ENCODE data around the gene RHOT2.
A peak's percentile ranks its signal among the peaks of the same experiment; 100 is the strongest.

The RHOT2 gene

DNA sequence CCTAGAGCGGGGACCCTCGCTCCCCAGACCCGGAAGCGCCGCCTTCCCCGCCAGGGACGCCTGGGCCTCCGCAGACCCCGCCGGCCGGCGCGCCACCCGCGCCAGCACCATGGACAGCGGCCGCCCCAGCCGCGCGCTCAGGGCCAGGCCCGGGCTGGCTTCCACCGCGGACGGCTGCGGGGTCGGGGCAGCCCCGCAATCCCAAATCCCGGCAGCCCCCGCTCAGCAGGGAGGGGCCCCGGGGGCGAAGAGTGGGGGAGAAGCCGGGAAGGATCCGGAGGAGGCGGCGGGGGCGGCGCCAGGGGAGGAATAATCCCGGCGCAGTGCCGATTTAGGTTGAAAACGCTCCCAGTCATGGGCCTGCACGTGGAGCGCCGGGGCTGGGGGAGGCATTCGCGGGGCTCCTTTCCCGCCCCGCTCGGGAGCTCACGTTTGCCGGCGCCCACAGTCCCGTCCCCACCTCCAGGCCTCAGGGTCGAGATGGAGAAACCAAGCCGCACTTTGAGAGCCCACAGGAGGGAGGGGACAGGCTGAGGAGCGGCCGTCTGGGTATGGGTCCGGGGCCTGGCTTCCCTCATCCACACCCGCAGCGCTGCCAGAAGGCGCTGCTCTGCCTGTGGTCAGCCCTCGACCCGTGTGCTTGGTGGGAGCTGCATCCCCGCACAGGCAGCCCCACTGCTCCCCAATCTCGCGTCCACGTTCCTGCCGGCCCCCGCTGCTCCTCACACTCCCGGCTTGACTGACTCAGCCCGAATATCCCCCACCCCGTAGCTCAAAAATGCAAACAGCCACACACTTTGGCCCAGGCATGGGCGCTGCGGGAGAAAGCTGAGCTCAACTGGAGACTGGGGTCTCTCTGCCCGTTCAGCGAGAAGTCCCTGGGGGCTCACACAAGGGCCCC is 33.0 kb downstream of the RHOT2 start:
- no peak for DNase-seq (ENCODE audit: low spot score)

DNA sequence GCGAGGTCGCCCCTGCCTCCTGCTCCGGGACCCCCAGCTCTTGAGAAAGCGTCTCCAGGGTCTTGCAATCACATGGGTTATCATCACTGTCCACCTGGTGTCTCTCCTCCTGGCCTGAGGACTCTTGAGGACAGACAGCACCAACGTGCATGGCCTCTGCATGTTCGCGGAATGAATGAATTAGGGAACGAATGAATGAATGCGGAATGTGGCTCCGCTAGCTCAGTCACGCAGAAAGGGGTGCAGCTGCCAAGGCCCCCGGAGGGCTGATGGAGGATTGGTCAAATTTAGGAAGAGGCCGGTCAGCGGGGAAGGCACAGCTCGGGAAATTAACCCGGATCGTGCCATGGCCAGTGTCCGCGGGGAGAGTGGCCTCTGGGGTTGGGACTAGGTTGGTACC is 34.4 kb downstream of the RHOT2 start:
- DNase-seq (ENCODE audit: low spot score) = no peak

DNA sequence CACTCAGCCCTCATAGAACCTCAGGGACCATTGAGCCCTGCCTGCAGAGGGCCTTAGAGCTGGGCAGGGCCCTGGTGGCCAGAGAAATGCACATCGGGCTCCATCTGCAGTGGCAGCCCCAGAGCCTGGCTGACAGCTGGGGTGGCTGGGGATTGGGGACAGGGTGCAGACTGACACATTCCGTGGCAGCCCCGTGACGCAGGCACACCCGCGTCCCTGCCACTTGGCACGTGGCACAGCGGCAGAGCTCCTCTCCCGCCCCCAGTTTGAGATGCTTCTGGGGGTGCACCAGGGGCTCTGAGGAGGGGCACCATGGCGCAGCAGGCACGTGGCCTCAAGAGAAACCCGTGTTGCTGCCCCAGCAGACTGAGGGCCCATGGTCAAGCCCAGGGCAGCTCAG is 35.5 kb downstream of the RHOT2 start:
- DNase-seq (ENCODE audit: low spot score) = no peak

DNA sequence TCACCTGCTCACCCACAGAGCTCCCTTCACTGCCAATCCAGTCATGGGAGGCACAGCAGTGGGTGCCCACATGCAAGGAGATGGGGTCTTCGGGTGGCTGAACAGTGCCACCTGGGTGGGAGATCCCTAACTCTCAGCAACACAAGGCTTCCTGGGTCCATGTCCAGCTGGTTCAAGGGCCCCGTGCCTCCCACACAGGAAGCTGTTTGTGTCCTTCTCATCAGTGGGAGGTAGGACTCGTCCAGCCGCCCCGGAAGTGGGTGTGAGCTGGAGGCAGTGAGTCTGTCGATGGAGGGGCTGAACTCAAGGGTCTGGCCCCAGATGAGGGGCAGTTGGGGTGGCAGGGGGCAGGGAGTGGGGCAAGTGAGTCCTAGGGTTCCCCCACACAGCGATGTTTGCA is 36.1 kb downstream of the RHOT2 start:
- DNase-seq (ENCODE audit: low spot score) = no peak

DNA sequence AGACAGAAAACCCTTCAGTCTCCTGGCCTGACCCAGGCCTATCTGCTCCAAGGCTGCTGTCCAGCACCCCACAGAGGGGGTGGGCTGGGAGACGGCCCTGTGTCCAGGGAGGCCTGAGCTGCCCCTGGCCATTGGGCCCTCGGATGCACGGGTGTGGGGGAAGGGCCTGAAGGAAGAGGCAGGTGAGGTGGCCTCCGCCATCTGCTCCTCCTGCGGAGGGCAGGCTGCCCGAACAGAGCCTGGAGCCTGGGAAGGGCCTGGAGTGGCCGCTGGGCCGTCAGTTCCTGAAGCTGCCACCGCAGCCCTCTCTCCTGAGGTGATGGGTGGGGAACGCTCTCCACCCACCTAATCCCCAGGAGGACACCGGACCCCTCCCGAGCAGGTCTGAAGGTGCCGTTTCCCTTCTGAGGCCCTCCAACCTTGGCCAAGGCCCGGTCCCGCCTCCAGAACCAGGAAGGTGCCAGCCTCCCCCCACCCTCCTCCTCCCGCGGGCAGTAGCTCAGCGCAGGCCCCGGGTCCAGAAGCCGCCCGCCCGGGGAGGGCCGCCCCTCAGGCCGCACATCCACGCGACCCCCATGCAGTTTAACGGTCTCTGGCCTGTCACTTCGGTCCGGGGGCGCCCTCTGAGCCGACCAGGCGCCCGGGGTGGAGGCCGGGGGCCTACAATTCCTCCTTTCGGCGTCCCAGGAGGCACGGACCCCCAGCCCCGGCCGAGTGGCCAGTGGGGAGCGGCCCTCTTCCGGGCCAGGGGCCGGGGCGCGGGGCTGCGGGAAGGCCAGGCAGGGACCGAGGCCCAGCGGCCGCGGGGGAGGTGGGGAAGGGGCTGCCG is 36.8 kb downstream of the RHOT2 start:
- DNase-seq (ENCODE audit: low spot score) = no peak

DNA sequence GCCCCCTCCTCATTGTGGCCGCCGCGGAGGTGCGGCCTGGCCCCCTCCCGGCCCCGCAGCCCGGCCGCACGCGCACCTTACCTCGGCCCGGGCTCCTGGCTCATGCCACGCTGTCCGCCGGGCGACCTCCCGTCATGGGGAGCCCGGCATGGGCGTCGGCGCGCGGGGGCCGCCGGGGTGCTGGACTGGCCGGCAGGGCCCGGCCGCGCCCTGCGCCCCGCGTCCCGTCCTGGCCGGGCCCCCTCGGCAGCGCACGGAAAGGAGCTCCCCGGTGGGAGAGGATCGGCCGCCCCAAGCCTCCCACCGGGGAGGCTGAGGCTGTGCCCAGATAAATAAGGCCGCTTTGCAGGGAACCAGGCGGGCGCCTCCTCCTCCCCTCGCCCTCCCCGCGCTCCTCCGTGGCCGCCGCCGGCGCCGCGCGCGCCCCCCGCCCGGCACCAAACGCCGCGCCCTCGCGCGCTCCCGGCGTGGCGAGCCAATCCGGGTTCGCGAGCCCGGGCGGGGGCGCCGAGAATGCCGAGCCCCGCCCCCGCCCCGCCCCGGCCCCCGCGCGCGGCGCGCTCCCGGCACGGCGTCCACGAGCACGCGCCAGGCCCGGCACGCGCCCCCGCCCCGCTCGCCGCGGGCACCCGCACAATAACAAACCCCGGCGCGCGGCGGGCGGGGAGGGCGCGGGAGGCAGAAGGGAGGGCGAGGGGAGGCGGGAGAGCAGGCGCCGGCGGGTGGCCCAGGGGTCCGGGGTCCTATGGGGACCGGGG is 37.7 kb downstream of the RHOT2 start, which contains the start of gene FBXL16:
TSS of gene FBXL16 (minus strand) at position 371 of the 758 bp plus-strand sequence. CDS start 8,396 bp downstream, outside the sequence.
- DNase-seq (ENCODE audit: low spot score) = no peak

DNA sequence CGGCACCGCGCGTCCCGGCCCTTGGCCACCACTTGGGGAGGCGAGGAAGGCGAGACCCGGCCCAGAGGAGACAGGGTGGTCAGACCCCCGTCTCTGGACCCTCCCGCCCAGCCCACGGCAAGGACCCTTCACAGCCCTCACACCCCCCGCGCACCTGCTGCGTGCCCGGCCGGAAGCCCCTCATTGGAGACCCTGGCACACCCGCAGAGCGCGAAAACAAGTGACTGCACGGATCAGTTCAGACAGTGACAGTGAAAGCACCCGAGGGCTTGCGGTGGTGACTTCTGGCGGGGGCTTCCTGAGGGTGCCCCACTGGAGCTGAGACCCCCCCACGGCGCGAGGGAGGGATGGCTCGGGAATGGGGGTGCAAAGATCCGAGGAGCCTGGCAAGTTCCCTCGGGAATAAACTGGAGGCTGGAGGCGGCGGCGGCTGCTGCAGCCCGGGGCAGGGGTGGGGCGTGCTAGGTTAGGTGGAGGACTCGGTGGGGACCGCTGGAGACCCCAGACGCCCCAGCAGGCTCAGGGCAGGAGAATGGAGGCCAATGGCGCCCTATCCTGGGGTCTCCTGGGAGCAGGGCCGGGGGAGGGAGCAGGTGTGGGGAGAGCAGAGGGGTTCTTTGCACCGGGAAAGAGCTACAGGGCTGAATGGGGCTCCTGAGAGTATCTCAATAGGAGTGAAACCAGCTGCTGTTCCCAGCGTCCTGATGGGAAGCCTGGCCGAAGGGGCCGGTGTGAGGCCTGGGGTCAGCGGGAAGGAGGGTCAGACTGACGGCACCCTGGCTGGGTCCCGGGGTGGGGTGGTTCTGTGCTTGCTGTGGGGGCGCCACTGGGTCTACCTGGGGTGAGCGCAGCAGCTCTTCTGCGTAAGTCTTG is 38.5 kb downstream of the RHOT2 start:
- DNase-seq (ENCODE audit: low spot score) = no peak

DNA sequence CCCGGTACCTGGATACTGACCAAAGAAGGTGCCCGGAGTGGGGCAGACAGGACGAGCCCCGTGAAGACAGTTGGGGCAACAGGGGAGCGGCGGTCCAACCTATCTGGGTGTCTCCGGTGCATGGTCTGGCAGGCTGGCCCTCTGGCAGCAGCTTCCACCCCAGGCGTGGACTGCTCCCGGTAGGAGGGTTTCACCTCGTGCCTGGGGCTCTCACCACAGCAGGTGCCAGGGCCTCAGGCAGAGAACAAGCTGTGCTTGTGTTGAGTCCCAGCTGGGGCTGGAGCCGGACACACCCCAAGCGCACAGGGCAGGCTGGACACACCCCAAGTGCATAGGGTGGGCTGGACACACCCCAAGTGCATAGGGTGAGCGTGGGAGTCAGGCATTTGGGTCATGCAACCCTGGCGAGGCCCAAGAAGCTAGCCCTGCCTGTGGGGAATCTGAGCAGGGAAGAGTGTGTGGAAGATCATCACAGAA is 39.2 kb downstream of the RHOT2 start:
- DNase-seq (ENCODE audit: low spot score) = no peak

DNA sequence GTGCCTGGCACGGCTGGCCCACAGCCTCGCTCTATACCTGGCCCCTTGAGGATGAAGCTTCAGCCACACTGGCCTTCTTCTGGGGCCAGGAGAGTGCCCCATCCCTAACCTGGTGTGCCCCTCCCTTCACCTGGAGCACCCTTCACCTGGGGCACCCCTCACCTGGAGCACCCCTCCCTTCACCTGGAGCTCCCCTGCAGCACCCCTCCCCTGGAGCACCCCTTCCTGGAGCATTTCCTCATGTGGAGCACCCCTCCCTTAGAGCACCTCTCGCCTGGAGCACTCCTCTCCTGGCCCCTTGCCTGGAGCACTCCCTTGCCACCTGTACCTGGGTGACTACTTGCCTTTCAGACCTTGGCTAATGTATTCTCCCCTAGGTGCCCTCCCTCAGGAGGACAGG is 40.1 kb downstream of the RHOT2 start:
- DNase-seq (ENCODE audit: low spot score) = no peak

DNA sequence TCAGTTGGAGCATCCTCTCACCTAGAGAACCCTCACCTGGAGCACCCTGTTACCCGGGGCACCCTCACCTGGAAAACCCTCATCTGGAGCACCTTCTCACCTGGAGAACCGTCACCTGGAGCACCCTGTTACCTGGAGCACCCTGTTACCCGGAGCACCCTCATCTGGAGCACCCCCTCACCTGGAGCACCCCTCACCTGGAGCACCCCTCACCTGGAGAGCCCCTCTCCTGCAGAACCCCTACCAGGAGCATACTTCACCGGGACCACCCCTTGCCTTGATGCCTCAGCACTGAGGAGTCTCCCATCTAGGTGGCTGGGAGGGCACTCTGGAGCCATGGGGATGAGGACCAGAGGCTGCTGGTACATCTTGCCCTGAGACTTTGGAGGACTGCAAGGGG is 41.0 kb downstream of the RHOT2 start:
- no peak for DNase-seq (ENCODE audit: low spot score)

DNA sequence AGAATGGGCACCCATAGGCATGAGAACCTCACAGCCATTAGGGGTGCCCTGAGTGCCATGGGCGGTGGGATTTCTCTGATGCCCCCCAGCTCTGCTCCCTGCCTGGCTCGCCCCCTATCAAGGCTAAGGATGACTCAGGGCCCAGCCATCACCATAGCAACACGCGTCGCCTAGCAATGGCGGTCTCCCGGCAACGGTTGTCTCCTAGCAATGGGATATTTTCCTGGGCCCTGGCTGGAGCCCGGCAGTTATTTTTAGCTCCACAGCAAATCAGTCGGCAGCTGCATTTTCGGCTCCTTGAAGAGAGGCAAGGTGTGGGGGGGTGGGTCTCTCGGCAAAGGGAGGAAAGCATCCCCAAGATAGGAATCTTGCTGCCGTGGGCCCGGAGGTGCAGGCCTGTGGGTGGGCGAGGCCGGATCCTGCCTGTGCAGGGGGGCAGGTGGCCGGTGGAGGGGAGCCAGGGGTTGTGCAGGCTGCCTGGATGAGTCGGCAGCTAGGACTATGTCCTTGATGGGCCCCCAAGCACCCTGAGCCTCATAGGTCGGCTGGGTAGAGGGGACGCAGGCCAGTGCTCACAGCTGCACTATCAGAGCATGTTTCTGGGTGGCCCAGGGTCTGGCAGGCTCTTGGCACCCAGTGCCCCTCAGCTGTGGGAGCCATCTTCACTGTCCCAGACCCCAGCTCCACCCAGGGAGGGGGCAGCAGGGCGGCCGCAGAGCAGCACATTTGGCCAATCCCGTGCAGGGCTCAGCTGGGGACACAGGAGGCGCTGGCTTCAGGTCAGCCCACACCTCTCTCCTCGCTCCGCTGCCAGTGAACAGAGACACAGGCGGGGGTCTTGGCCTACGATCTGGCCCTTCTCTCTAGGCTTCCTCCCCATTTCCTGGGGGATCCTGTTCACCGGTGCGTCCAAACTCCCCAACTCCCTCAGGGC is 41.9 kb downstream of the RHOT2 start:
- DNase-seq (ENCODE audit: low spot score) = peak; percentile 99

DNA sequence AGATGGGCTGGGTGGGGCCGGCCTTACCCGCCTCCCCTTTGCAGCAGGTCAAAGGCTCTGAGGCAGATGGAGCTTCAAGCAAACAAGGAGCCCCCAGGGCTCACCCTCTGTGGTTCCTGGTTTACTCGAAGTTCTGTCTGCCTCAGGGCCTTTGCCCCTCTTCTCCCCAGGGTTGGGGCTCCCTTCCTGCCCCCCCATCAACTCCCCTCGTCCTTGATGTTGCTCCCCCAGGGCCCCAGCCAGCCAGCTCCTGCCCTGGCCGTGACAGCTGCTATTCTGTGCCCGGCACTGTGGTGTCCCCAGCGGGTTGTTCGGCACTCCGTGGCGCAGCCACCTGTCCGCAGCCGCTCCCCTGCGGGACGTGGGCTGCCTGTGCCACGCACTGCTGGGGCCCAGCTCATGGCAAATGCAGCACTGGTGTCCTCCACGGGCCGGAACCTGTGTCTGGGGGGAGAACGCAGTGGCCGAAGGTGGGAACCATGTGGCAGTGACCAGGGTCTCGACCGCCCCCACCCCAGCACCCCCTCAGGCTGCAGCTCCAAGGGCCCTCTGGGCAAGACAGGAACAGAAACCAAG is 42.7 kb downstream of the RHOT2 start:
- no peak for DNase-seq (ENCODE audit: low spot score)

DNA sequence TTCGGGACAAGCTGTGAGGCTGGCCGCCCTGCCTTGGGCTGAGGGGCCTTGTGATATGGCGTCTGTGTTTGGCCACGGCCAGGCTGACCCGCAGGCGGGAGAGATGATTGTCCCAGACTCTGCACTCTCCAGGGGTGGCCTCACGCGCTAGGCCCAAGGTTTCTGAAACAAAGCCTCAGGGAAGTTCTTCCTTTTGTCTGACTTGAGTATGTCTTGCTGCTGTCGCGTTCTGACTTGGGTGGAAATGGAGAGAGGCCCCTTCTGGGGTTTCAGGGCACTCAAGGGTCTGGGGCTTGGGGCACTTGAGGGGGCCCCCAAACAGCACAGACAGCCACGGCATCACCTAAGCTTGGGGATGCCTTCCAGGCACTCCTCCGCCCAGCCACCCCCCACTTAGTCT is 43.2 kb downstream of the RHOT2 start:
- no peak for DNase-seq (ENCODE audit: low spot score)

DNA sequence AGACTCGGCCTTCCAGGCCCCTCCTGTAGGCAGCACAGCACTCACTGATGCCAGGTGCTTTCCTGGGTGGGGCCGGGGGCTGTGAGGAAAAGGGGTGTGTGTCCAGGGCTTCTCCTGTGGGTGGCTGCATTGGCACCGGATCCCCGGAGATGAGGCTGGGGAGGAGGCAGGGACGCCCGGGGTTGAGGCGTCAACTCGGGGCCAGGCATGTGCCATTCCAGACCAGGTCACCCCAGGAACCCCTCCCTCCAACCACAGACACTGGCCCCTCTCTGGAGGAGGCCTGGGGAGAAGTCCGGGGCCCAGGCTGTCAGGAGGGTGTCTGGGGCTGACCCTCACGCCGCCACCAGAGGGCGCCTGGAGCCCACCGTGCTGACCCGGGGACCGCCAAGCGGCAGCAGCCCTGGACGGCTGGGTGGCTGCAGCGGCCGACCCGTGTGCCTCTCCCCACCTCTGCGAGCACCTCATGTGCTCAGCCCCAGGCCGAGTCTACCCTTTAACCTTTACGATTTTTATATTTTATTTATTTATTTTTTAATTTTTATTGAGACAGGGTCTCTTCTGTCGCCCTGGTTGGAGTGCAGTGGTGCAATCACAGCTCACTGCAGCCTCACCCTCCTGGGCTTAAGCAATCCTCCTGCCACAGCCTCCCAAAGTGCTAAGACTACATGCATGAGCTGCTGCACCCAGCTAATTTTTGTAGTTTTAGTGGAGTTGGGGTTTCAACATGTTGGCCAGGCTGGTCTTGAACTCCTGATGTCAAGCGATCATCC is 43.8 kb downstream of the RHOT2 start:
- DNase-seq (ENCODE audit: low spot score) = peak; percentile 91

DNA sequence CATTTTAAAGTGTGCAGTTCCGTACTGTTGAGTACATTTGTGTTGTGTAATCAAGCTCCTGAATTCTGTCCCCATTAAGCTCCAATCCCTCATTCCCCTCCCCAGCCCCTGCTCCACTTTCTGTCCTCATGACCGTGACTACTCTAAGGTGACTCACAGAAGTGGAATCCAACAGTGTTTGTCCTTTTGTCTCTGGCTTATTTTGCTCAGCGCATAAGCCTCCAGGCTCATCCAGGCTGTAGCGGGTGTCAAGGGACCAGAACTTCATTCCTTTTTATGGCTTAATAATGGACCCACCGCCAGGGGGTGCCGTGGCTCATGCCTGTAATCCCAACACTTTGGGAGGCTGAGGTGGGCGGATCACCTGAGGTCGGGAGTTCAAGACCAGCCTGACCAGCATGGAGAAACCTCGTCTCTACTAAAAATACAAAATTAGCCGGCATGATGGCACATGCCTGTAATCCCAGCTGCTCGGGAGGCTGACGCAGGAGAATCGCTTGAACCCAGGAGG is 44.9 kb downstream of the RHOT2 start:
- DNase-seq (ENCODE audit: low spot score) = peak; percentile 96

DNA sequence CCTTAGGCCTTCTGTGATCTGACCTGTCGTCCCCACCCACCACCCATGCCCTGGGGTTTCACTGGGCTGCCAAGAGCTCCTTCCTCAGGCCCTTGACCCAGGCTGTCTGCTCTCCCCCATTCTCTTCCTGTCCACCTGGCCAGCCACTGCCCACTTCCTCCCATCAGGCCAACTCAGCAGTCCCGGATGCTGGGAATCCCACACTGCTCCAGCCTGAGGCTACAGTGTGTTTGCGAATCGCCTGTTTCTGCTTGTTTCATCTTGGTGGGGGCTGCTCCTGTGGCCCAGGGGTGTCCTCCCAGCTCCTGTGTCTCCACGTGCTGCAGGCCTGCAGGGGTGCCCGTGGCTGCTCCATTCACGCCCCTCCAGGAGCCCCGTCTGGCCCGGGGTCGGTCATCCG is 46.1 kb downstream of the RHOT2 start:
- no peak for DNase-seq (ENCODE audit: low spot score)

DNA sequence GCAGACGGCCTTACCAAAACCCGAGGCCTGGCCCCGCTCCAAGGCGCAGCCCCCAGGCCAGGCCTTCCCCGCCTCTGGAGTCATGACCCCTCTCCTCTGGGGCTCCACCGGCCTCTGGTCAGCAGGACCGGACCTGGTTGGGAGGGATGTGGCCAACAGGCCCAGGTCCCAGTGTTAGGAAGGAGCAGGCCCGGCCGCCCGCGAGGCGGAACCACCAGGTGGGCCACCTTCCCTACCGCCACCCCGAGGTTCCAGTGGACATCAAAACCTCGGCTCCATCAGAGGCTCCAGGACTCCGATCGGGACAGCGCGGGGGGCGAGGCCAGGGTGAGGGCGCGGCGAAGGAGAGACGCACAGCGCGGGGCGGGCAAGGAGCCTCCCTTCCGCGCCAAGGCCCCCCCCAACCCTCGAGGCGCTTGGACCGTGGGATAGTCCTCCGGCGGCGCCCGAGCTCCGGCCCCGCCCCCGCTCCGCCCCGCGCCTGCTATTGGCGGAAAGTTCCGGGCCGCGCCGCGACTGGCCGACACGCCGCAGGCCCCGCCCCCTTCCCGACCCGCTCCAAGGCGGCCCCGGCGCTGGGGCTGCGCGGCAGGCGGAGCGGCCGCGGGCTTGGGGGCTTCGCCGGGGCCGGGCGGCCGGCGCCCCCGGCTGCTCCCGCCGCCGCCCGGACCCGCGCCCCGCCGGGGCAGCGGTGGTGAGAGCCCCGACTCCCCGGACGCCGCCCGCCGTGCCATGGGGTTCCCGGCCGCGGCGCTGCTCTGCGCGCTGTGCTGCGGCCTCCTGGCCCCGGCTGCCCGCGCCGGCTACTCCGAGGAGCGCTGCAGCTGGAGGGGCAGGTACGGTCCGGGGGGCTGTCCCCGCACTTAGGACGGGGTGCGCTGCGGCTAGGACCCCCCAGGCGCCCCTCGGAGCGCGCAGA is 46.9 kb downstream of the RHOT2 start, which contains the start of gene METRN:
TSS of gene METRN (plus strand) at position 561 of the 919 bp plus-strand sequence. CDS start at position 733, 172 bp downstream.
- DNase-seq (ENCODE audit: low spot score) = peak; percentile 96
